Measurements from ENCODE around the gene RGS7. TPM values are rescaled to one million over a fixed set of nuclear protein-coding genes. Genes with fewer than 3 reads are reported as not detected.

RGS7 gene
- 0.05 to 0.10 TPM (median 0.05 TPM) in 3 of 5 replicates, not detected in the others for total RNA-seq (2022; extraction: Qiagen RNA extraction)

GRCh38 chr1:241356519-241357365 is at the start of gene RGS7:
TSS of gene RGS7 (minus strand) at chr1:241357205.

Other genes starting within 250 kb of the RGS7 start
- 84.4 to 90.2 TPM (median 85.0 TPM) in 5 replicates for gene FH, start 162.6 kb upstream of the RGS7 start, total RNA-seq (2022; extraction: Qiagen RNA extraction)
- 0.37 to 1.2 TPM (median 0.53 TPM) in 5 replicates for gene KMO, start 175.2 kb upstream of the RGS7 start, total RNA-seq (2022; extraction: Qiagen RNA extraction)

All from A549 treated with Hydrocortisone at 1 μM for 4 hours (cell line).